PC-9 (cell line): ENCODE measurements around the gene VPS13D. TPM values are rescaled to one million over a fixed set of nuclear protein-coding genes. Genes with fewer than 3 reads are reported as not detected.

Source experiments
- BruUV-seq: library from RNA; stranded (reverse); fragments of 400-500 nt; replicated peaks from 2 replicates; lab custom pipeline; 2021; lab: Mats Ljungman, UMichigan
- CTCF ChIA-PET: fragments of 300-600 bp; sonication (Branson Sonifier 250); formaldehyde crosslinking; loops from one replicate; lab custom pipeline; 2022; ENCODE audit warnings: antibody characterized with exemption; lab: Charles Lee
- POLR2A ChIA-PET: fragments of 300-600 bp; sonication (Branson Sonifier 250); formaldehyde crosslinking; loops from one replicate; lab custom pipeline; 2022; ENCODE audit warnings: antibody characterized with exemption; ENCODE audit not compliant: unreplicated experiment; lab: Charles Lee
- DNase-seq, 2 experiments: peaks; one replicate each; pipeline versions ENCODE4 v3.0.0 to v3.0.0-alpha.2; 2015 to 2022; ENCODE audit warnings: mixed read lengths in 1 of 2
- H2AFZ ChIP-seq: fragments of 200-600 bp; sonication (generic); 2 replicates; pipeline ENCODE4 v1.8.1; 2017; ENCODE audit warnings: antibody characterized with exemption
- H3F3A ChIP-seq: fragments of 200-600 bp; sonication (generic); 2 replicates; pipeline ENCODE4 v1.8.1; 2017; ENCODE audit warnings: antibody characterized with exemption, mild to moderate bottlenecking, low read depth; ENCODE audit not compliant: insufficient read depth
- H3K27ac ChIP-seq: fragments of 200-600 bp; sonication (generic); 2 replicates; pipeline ENCODE4 v1.6.1; 2016; ENCODE audit warnings: mixed run types
- H3K27me3 ChIP-seq: fragments of 200-600 bp; sonication (generic); 2 replicates; pipeline ENCODE4 v1.6.1; 2016; ENCODE audit warnings: low read depth, mixed run types; ENCODE audit not compliant: insufficient read depth
- H3K36me3 ChIP-seq: fragments of 200-600 bp; sonication (generic); 2 replicates; pipeline ENCODE4 v1.6.1; 2016; ENCODE audit warnings: low read depth, mixed run types
- H3K4me1 ChIP-seq: fragments of 200-600 bp; sonication (generic); replicated peaks from 2 replicates; pipeline ENCODE4 v1.6.1; 2016; ENCODE audit warnings: mixed run types; ENCODE audit not compliant: insufficient read depth
- H3K4me2 ChIP-seq: fragments of 200-600 bp; sonication (generic); 2 replicates; pipeline ENCODE4 v1.6.1; 2017; ENCODE audit warnings: mixed run types
- H3K4me3 ChIP-seq: fragments of 200-600 bp; sonication (generic); 2 replicates; pipeline ENCODE4 v1.6.1; 2016; ENCODE audit warnings: mixed run types
- H3K79me2 ChIP-seq: fragments of 200-600 bp; sonication (generic); 2 replicates; pipeline ENCODE4 v1.6.1; 2017; ENCODE audit warnings: low read depth, mixed run types
- H3K9me2 ChIP-seq: fragments of 200-600 bp; sonication (generic); 2 replicates; pipeline ENCODE4 v1.8.1; 2017; ENCODE audit warnings: mild to moderate bottlenecking; ENCODE audit not compliant: insufficient read depth
- H3K9me3 ChIP-seq: fragments of 200-600 bp; sonication (generic); 2 replicates; pipeline ENCODE4 v1.8.1; 2016; ENCODE audit warnings: low read depth; ENCODE audit not compliant: insufficient read depth
- H4K20me1 ChIP-seq: fragments of 200-600 bp; sonication (generic); 2 replicates; pipeline ENCODE4 v1.8.1; 2017; ENCODE audit not compliant: insufficient read depth
- CTCF ChIP-seq: fragments of 200-600 bp; sonication (generic); conservative IDR thresholded peaks from 2 replicates; pipeline ENCODE4 v1.6.1; 2017; ENCODE audit warnings: mixed run types, antibody characterized with exemption, mild to moderate bottlenecking, moderate library complexity
- EZH2 ChIP-seq: fragments of 200-600 bp; sonication (generic); IDR thresholded peaks from 2 replicates; pipeline ENCODE4 v1.8.0; 2017; ENCODE audit warnings: antibody characterized with exemption, low read depth
- intact Hi-C: fragments of 100-400 bp; cut with micrococcal nuclease; formaldehyde crosslinking; loops from one replicate; pipeline ENCODE4 v1.10.0; 2022; ENCODE audit not compliant: unreplicated experiment
- total RNA-seq: library from RNA; stranded (reverse); gene quantifications from 2 replicates; pipeline ENCODE4 v1.2.3, GENCODE V29; 2021

VPS13D gene
- total RNA-seq, 1 experiment from 2014 or later, result 36.2 TPM

GRCh38 chr1:12181568-12181967 lies 48.3 kb upstream of the VPS13D start:
- Histone ChIP-seq H4K20me1 (no peaks in the 10 kb centered on the region), H3K36me3 (no peaks in the 10 kb centered on the region), H3F3A (no peaks in the 10 kb centered on the region), H3K4me2 (no peak overlapping the region), H3K9me2 (no peaks in the 10 kb centered on the region), H3K9me3 (no peaks in the 10 kb centered on the region), H3K27ac (no peak overlapping the region), H3K27me3 (no peaks in the 10 kb centered on the region), H3K79me2 (no peaks in the 10 kb centered on the region), H3K4me1 (peaks cover 10% of the 10 kb centered on the region), H2AFZ (no peak overlapping the region), H3K4me3 (no peak overlapping the region)
- ChIA-PET POLR2A (no interaction called here), CTCF (no interaction called here)
- intact Hi-C loops, result no loop called here
- no peak for DNase-seq
- no TSS peak for BruUV-seq
- no peak for TF ChIP-seq CTCF
- no peak for TF ChIP-seq EZH2

- H4K20me1 ChIP-seq, result no peaks in the 10 kb centered on the region
- no peak overlapping the region for H2AFZ ChIP-seq
- H3K27ac ChIP-seq, result no peak overlapping the region
- H3K9me3 ChIP-seq, result no peaks in the 10 kb centered on the region
- H3K4me1 ChIP-seq, result peaks cover 10% of the 10 kb centered on the region
- no peaks in the 10 kb centered on the region for H3K27me3 ChIP-seq
- ChIA-PET CTCF (interaction anchor here (1.7 kb wide), 1 partner anchor 58 kb away, joined by 5 read pairs; no protein-coding TSS in a partner anchor), POLR2A (interaction anchor here (0.7 kb wide), 1 partner anchor 191 kb away, joined by 3 read pairs; no protein-coding TSS in a partner anchor)
- H3K9me2 ChIP-seq, result no peaks in the 10 kb centered on the region
- H3K4me3 ChIP-seq, result no peak overlapping the region
- BruUV-seq, result no TSS peak
- intact Hi-C loops, result no loop called here
- no peaks in the 10 kb centered on the region for H3K79me2 ChIP-seq
- H3K36me3 ChIP-seq, result no peaks in the 10 kb centered on the region
- no peak for DNase-seq
- TF ChIP-seq CTCF (no peak), EZH2 (no peak)
- H3F3A ChIP-seq, result no peaks in the 10 kb centered on the region
- no peak overlapping the region for H3K4me2 ChIP-seq
These were observed 47.3 kb upstream of the VPS13D start for GRCh38 chr1:12182410-12182984.

DNA sequence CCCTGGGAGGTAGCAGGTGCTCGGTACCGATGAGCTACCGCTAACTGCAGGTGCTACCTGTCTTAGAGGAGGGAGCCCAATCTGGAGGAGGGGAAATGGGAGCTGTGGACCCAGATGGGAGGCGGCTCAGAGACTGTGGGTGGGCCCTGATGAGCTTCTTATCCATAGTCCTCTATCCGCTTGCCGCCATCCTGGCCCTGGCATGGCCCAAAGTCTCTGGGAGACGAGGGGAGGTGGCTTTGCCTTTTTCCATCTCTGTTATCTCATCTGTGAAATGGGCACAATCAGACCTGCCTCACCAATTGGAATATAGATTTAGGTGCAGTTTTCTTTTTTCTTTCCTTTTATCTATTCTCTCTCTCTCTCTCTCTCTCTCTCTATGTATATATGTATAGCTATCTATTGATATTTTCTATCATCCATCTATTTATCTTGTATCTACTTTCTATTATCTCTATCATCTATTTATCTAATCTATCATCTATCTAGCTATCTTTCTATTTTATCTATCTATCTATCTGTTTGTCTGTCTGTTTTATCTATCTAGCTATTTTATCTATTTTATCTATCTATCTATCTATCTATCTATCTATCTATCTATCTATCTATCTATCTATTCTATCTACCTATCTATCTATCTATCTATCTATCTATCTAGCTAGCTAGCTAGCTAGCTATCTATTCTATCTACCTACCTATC lies 46.6 kb upstream of the VPS13D start:
- Histone ChIP-seq H3K27me3 (no peaks in the 10 kb centered on the region), H4K20me1 (no peaks in the 10 kb centered on the region), H3F3A (no peaks in the 10 kb centered on the region), H3K79me2 (no peaks in the 10 kb centered on the region), H3K4me1 (peaks cover 10% of the 10 kb centered on the region), H2AFZ (no peak overlapping the region), H3K4me3 (no peak overlapping the region), H3K36me3 (no peaks in the 10 kb centered on the region), H3K4me2 (no peak overlapping the region), H3K9me2 (no peaks in the 10 kb centered on the region), H3K9me3 (no peaks in the 10 kb centered on the region), H3K27ac (no peak overlapping the region)
- ChIA-PET CTCF (interaction anchor here (1.7 kb wide), 1 partner anchor 59 kb away, joined by 5 read pairs; no protein-coding TSS in a partner anchor), POLR2A (interaction anchor here (0.6 to 0.7 kb wide), 2 partner anchors 116 to 192 kb away, joined by 3 to 7 read pairs; no protein-coding TSS in a partner anchor)
- intact Hi-C loops, result no loop called here
- BruUV-seq, result no TSS peak
- DNase-seq, result no peak
- TF ChIP-seq EZH2 (no peak), CTCF (no peak)
